Measurements from ENCODE around the gene SLC24A3. TPM values are rescaled to one million over a fixed set of nuclear protein-coding genes. Genes with fewer than 3 reads are reported as not detected.

SLC24A3 gene
- total RNA-seq, 3 donors from 2014 or later, result 4.9 to 12.3 (median 5.9) TPM

GRCh38 chr20:19387251-19387650 lies 174.8 kb downstream of the SLC24A3 start:
- Histone ChIP-seq H3K4me3 (no peak overlapping the region), H3K27ac (no peak overlapping the region), H3K9me3 (peaks cover 0 to 9% of the 10 kb centered on the region in 2 donors), H3K4me1 (no peaks in the 10 kb centered on the region), H3K36me3 (no peaks in the 10 kb centered on the region), H3K27me3 (no peaks in the 10 kb centered on the region)
- intact Hi-C loops (cut with DNase I; ENCODE audit: low total_unique reads), result no loop called here
- no peak for DNase-seq (ENCODE audit: low spot score in 2 of 2)
- no peak for TF ChIP-seq CTCF (IDR thresholded peaks at IDR 0.05)
- TF ChIP-seq POLR2AphosphoS5 (IDR thresholded peaks at IDR 0.05), result no peak
- TF ChIP-seq POLR2A (IDR thresholded peaks at IDR 0.05), result no peak

- Histone ChIP-seq H3K27me3 (no peaks in the 10 kb centered on the region), H3K27ac (no peak overlapping the region), H3K9me3 (peaks cover 0 to 9% of the 10 kb centered on the region in 2 donors), H3K4me3 (no peak overlapping the region), H3K4me1 (no peaks in the 10 kb centered on the region), H3K36me3 (no peaks in the 10 kb centered on the region)
- intact Hi-C loops (cut with DNase I; ENCODE audit: low total_unique reads), result no loop called here
- TF ChIP-seq CTCF (IDR thresholded peaks at IDR 0.05) (no peak), POLR2A (IDR thresholded peaks at IDR 0.05) (no peak), POLR2AphosphoS5 (IDR thresholded peaks at IDR 0.05) (no peak)
- no peak for DNase-seq (ENCODE audit: low spot score in 2 of 2)
Observed at GRCh38 chr20:19392344-19393130, 180.1 kb downstream of the SLC24A3 start.

- no peaks in the 10 kb centered on the region for H3K4me1 ChIP-seq
- intact Hi-C loops (cut with DNase I; ENCODE audit: low total_unique reads), result no loop called here
- TF ChIP-seq POLR2AphosphoS5 (IDR thresholded peaks at IDR 0.05), result no peak
- TF ChIP-seq CTCF (IDR thresholded peaks at IDR 0.05), result no peak
- no peak for TF ChIP-seq POLR2A (IDR thresholded peaks at IDR 0.05)
- H3K4me3 ChIP-seq, result no peak overlapping the region
- H3K9me3 ChIP-seq, result peaks cover 0 to 4% of the 10 kb centered on the region in 2 donors
- H3K27me3 ChIP-seq, result no peaks in the 10 kb centered on the region
- no peak for DNase-seq (ENCODE audit: low spot score in 2 of 2)
- no peaks in the 10 kb centered on the region for H3K36me3 ChIP-seq
- no peak overlapping the region for H3K27ac ChIP-seq
Observed at GRCh38 chr20:19396460-19397081, 184.1 kb downstream of the SLC24A3 start.

- DNase-seq (ENCODE audit: low spot score in 2 of 2), result no peak
- H3K27ac ChIP-seq, result no peak overlapping the region
- H3K27me3 ChIP-seq, result no peaks in the 10 kb centered on the region
- peaks cover 0 to 4% of the 10 kb centered on the region in 2 donors for H3K9me3 ChIP-seq
- intact Hi-C loops (cut with DNase I; ENCODE audit: low total_unique reads), result no loop called here
- H3K4me3 ChIP-seq, result no peak overlapping the region
- H3K36me3 ChIP-seq, result no peaks in the 10 kb centered on the region
- no peaks in the 10 kb centered on the region for H3K4me1 ChIP-seq
- TF ChIP-seq CTCF (IDR thresholded peaks at IDR 0.05) (no peak), POLR2AphosphoS5 (IDR thresholded peaks at IDR 0.05) (no peak), POLR2A (IDR thresholded peaks at IDR 0.05) (no peak)
Observed at GRCh38 chr20:19397226-19397625, 184.8 kb downstream of the SLC24A3 start.

- Histone ChIP-seq H3K4me1 (no peaks in the 10 kb centered on the region), H3K36me3 (no peaks in the 10 kb centered on the region), H3K27me3 (no peaks in the 10 kb centered on the region), H3K4me3 (no peak overlapping the region), H3K27ac (no peak overlapping the region), H3K9me3 (peaks cover 0 to 4% of the 10 kb centered on the region in 2 donors)
- no peak for DNase-seq (ENCODE audit: low spot score in 2 of 2)
- intact Hi-C loops (cut with DNase I; ENCODE audit: low total_unique reads), result no loop called here
- no peak for TF ChIP-seq CTCF (IDR thresholded peaks at IDR 0.05)
- no peak for TF ChIP-seq POLR2AphosphoS5 (IDR thresholded peaks at IDR 0.05)
- TF ChIP-seq POLR2A (IDR thresholded peaks at IDR 0.05), result no peak
Observed at GRCh38 chr20:19397666-19398065, 185.2 kb downstream of the SLC24A3 start.

Data from breast epithelium (tissue), 4 donors.